Brain microvascular endothelial cell (primary cell): ENCODE measurements around the gene RBMS1.

Source experiments
- DNase-seq: peaks from one replicate; pipeline ENCODE4 v3.0.0-alpha.2; 2020
- H3K27ac ChIP-seq: fragments of 250-450 bp; sonication (Bioruptor Pico); 2 replicates; pipeline ENCODE4 v1.5.1; 2020; ENCODE audit warnings: mild to moderate bottlenecking, moderate library complexity
- H3K27me3 ChIP-seq: fragments of 250-450 bp; sonication (Bioruptor Pico); replicated peaks from 2 replicates; pipeline ENCODE4 v1.5.1; 2020; ENCODE audit warnings: mild to moderate bottlenecking
- H3K36me3 ChIP-seq: fragments of 250-450 bp; sonication (Bioruptor Pico); replicated peaks from 2 replicates; pipeline ENCODE4 v1.5.1; 2020; ENCODE audit warnings: mild to moderate bottlenecking
- H3K4me3 ChIP-seq: 2 replicates; pipeline ENCODE4 v1.5.1; 2011; ENCODE audit warnings: low read depth, mild to moderate bottlenecking, control low read depth, low read length, moderate library complexity
- in situ Hi-C: cut with HindIII; loops from 2 replicates; pipeline ENCODE4 v1.10.0; 2017; ENCODE audit warnings: low sequenced_read_pairs, low pct_ligation_motif_present
- TF ChIP-seq, protein P1 (sequence below): IDR thresholded peaks from 2 replicates; pipeline ENCODE4 v1.5.1; 2011; ENCODE audit warnings: low read depth, mild to moderate bottlenecking, moderate library complexity, low read length, control low read depth, inconsistent platforms; ENCODE audit errors: missing control alignments

Gene RBMS1

GRCh38 chr2:160269365-160269764 lies 224.2 kb downstream of the RBMS1 start:
- DNase-seq = no peak
- Histone ChIP-seq H3K27ac (peak overlapping the region; percentile 83), H3K4me3 (peak overlapping the region; percentile 46), H3K27me3 (no peaks in the 10 kb centered on the region), H3K36me3 (peaks cover 16% of the 10 kb centered on the region)
- TF ChIP-seq, protein P1, sequence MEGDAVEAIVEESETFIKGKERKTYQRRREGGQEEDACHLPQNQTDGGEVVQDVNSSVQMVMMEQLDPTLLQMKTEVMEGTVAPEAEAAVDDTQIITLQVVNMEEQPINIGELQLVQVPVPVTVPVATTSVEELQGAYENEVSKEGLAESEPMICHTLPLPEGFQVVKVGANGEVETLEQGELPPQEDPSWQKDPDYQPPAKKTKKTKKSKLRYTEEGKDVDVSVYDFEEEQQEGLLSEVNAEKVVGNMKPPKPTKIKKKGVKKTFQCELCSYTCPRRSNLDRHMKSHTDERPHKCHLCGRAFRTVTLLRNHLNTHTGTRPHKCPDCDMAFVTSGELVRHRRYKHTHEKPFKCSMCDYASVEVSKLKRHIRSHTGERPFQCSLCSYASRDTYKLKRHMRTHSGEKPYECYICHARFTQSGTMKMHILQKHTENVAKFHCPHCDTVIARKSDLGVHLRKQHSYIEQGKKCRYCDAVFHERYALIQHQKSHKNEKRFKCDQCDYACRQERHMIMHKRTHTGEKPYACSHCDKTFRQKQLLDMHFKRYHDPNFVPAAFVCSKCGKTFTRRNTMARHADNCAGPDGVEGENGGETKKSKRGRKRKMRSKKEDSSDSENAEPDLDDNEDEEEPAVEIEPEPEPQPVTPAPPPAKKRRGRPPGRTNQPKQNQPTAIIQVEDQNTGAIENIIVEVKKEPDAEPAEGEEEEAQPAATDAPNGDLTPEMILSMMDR = no peak
- in situ Hi-C loops = no loop called here

- in situ Hi-C loops = no loop called here
- DNase-seq = no peak
- Histone ChIP-seq H3K27ac (no peak overlapping the region), H3K27me3 (no peaks in the 10 kb centered on the region), H3K4me3 (no peak overlapping the region), H3K36me3 (peaks cover 15% of the 10 kb centered on the region)
- TF ChIP-seq, protein P1 = no peak
Observed at GRCh38 chr2:160268151-160268781, 225.3 kb downstream of the RBMS1 start.

- TF ChIP-seq, protein P1 = no peak
- Histone ChIP-seq H3K4me3 (no peak overlapping the region), H3K27ac (no peak overlapping the region), H3K27me3 (no peaks in the 10 kb centered on the region), H3K36me3 (peaks cover 12% of the 10 kb centered on the region)
- in situ Hi-C loops = no loop called here
- no peak for DNase-seq
Observed at GRCh38 chr2:160267692-160268091, 225.9 kb downstream of the RBMS1 start.

- no peak for DNase-seq
- Histone ChIP-seq H3K4me3 (no peak overlapping the region), H3K27me3 (no peaks in the 10 kb centered on the region), H3K36me3 (peaks cover 12% of the 10 kb centered on the region), H3K27ac (no peak overlapping the region)
- TF ChIP-seq, protein P1 = no peak
- in situ Hi-C loops = no loop called here
Observed at GRCh38 chr2:160267022-160267421, 226.6 kb downstream of the RBMS1 start.

DNA sequence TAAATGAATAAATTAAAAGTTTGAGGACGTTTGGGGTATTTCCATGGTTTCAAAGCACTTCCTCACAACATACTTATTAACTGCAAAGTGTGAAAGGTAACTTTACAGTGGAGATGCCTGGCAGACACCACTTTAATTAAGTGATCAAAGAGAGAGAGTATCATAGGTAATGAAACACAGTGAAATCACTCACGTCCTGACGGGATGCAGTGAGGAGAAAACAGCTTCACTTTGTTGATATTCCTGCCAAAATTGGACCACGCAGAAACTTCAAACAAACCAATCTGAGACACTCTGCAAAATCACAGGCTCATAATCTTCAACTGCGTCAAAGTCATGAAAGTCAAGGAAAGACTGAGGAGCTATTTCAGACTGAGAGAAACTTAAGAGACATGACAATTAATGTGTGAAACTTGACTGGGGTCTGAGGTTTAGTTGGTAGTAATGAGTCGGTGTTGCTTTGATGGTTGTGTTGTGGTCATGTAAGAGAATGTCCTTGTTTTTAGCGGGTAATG lies 227.5 kb downstream of the RBMS1 start:
- no peak for DNase-seq
- Histone ChIP-seq H3K27ac (no peak overlapping the region), H3K36me3 (peaks cover 5% of the 10 kb centered on the region), H3K27me3 (no peaks in the 10 kb centered on the region), H3K4me3 (no peak overlapping the region)
- in situ Hi-C loops = no loop called here
- TF ChIP-seq, protein P1 = no peak

- H3K27ac ChIP-seq = no peak overlapping the region
- TF ChIP-seq, protein P1 = no peak
- DNase-seq = no peak
- in situ Hi-C loops = no loop called here
- no peaks in the 10 kb centered on the region for H3K36me3 ChIP-seq
- no peaks in the 10 kb centered on the region for H3K27me3 ChIP-seq
- no peak overlapping the region for H3K4me3 ChIP-seq
Observed at GRCh38 chr2:160264308-160264707, 229.3 kb downstream of the RBMS1 start.
